GM18909 (cell line): Measurements from ENCODE around the gene SPHK2.
"Not testable (repeated sequence)": the region's sequence is repeated elsewhere in the genome, so short reads cannot be mapped to it uniquely, and the experiment has no call there.

Source experiments
- ATAC-seq: cut with Tn5 transposase; IDR thresholded peaks from one replicate; pipeline ENCODE4 v1.9.1; 2021; ENCODE audit warnings: mild to moderate bottlenecking; ENCODE audit not compliant: unreplicated experiment, poor library complexity

SPHK2 gene

GRCh38 chr19:48618916-48619691, at the start of gene SPHK2, which contains the start of gene RPL18:
Gene SPHK2 (plus strand): TSS chr19:48619506. CDS start chr19:48620515, 1,009 bp downstream.
Gene RPL18 (minus strand): TSS chr19:48619178. CDS start chr19:48619143, 35 bp downstream.
- ATAC-seq: peak; percentile 87

- no peak for ATAC-seq
Observed at GRCh38 chr19:48569814-48570213, 49.5 kb upstream of the SPHK2 start.

- no peak for ATAC-seq
Observed at GRCh38 chr19:48571378-48572162, 47.7 kb upstream of the SPHK2 start.

- no peak for ATAC-seq
Observed at GRCh38 chr19:48573163-48573505, 46.2 kb upstream of the SPHK2 start.

GRCh38 chr19:48575931-48576622, 43.2 kb upstream of the SPHK2 start:
- ATAC-seq: no peak

GRCh38 chr19:48577908-48578307, 41.4 kb upstream of the SPHK2 start:
- ATAC-seq: not testable (repeated sequence)

- no peak for ATAC-seq
Observed at GRCh38 chr19:48578891-48579290, 40.4 kb upstream of the SPHK2 start.

GRCh38 chr19:48582168-48582567, 37.1 kb upstream of the SPHK2 start:
- ATAC-seq: no peak

- ATAC-seq: no peak
Observed at GRCh38 chr19:48587387-48587786, 31.9 kb upstream of the SPHK2 start.

GRCh38 chr19:48588670-48589401, 30.5 kb upstream of the SPHK2 start:
- no peak for ATAC-seq

GRCh38 chr19:48591021-48591420, 28.3 kb upstream of the SPHK2 start:
- ATAC-seq: no peak

- ATAC-seq: no peak
Observed at GRCh38 chr19:48595171-48595570, 24.1 kb upstream of the SPHK2 start.

GRCh38 chr19:48595833-48596232, 23.5 kb upstream of the SPHK2 start:
- no peak for ATAC-seq

- no peak for ATAC-seq
Observed at GRCh38 chr19:48596237-48596636, 23.1 kb upstream of the SPHK2 start.

- ATAC-seq: no peak
Observed at GRCh38 chr19:48596679-48597465, 22.4 kb upstream of the SPHK2 start.

GRCh38 chr19:48598996-48599700, 20.2 kb upstream of the SPHK2 start:
- no peak for ATAC-seq

GRCh38 chr19:48600679-48601417, 18.5 kb upstream of the SPHK2 start:
- no peak for ATAC-seq

- no peak for ATAC-seq
Observed at GRCh38 chr19:48603001-48603400, 16.3 kb upstream of the SPHK2 start.
